A673 (cell line): ENCODE data around the gene VAV3. TPM values are rescaled to one million over a fixed set of nuclear protein-coding genes. Genes with fewer than 3 reads are reported as not detected.
"Not testable (repeated sequence)": the region's sequence is repeated elsewhere in the genome, so short reads cannot be mapped to it uniquely, and the experiment has no call there.

Experiments used
- BruUV-seq: library from RNA; stranded (reverse); fragments of 400-500 nt; replicated peaks from 2 replicates; lab custom pipeline; 2021; lab: Mats Ljungman, UMichigan
- CTCF ChIA-PET: fragments of 300-600 bp; sonication (Branson Sonifier 250); formaldehyde crosslinking; loops from one replicate; lab custom pipeline; 2022; ENCODE audit warnings: antibody characterized with exemption; lab: Charles Lee
- POLR2A ChIA-PET: fragments of 300-600 bp; sonication (Branson Sonifier 250); formaldehyde crosslinking; loops from one replicate; lab custom pipeline; 2022; ENCODE audit warnings: antibody characterized with exemption; ENCODE audit not compliant: low non-redundant PET; lab: Charles Lee
- DNase-seq: peaks from one replicate; pipeline ENCODE4 v3.0.0-alpha.2; 2015; ENCODE audit warnings: low spot score
- H3K27ac ChIP-seq: fragments of 200-600 bp; sonication (generic); 2 replicates; pipeline ENCODE4 v1.5.1; 2016; ENCODE audit warnings: mixed run types, low read depth, mild to moderate bottlenecking, mixed read lengths, antibody characterized with exemption, low read length; ENCODE audit not compliant: poor library complexity, severe bottlenecking
- H3K27me3 ChIP-seq: fragments of 200-600 bp; sonication (generic); replicated peaks from 2 replicates; pipeline ENCODE4 v1.6.1; 2017; ENCODE audit warnings: mixed run types, low read depth, mild to moderate bottlenecking, mixed read lengths, antibody characterized with exemption, low read length; ENCODE audit not compliant: insufficient read depth, poor library complexity
- H3K36me3 ChIP-seq: fragments of 200-600 bp; sonication (generic); 2 replicates; pipeline ENCODE4 v1.6.1; 2016; ENCODE audit warnings: mixed run types, mild to moderate bottlenecking, mixed read lengths, antibody characterized with exemption, low read length; ENCODE audit not compliant: insufficient read depth, poor library complexity, severe bottlenecking
- H3K4me1 ChIP-seq: fragments of 200-600 bp; sonication (generic); 2 replicates; pipeline ENCODE4 v1.6.1; 2017; ENCODE audit warnings: mixed run types, mild to moderate bottlenecking, mixed read lengths, antibody characterized with exemption, low read length; ENCODE audit not compliant: insufficient read depth, poor library complexity, severe bottlenecking
- H3K4me3 ChIP-seq: fragments of 200-600 bp; sonication (generic); 2 replicates; pipeline ENCODE4 v1.5.1; 2016; ENCODE audit warnings: low read depth, mixed run types, mild to moderate bottlenecking, mixed read lengths, low read length; ENCODE audit not compliant: poor library complexity, severe bottlenecking
- H3K9me3 ChIP-seq: fragments of 200-600 bp; sonication (generic); 2 replicates; pipeline ENCODE4 v1.6.1; 2016; ENCODE audit warnings: mixed run types, low read depth, mild to moderate bottlenecking, mixed read lengths, antibody characterized with exemption, low read length; ENCODE audit not compliant: poor library complexity, severe bottlenecking
- EZH2 ChIP-seq: fragments of 200-600 bp; sonication (generic); IDR thresholded peaks from 2 replicates; pipeline ENCODE4 v1.6.1; 2017; ENCODE audit warnings: borderline replicate concordance, low read depth, mild to moderate bottlenecking, mixed read lengths, antibody characterized with exemption, low read length; ENCODE audit not compliant: poor library complexity, severe bottlenecking
- intact Hi-C: fragments of 100-400 bp; cut with micrococcal nuclease; formaldehyde crosslinking; loops from one replicate; pipeline ENCODE4 v1.10.0; 2022; ENCODE audit not compliant: unreplicated experiment
- total RNA-seq: library from RNA; stranded (reverse); gene quantifications from 2 replicates; pipeline ENCODE4 v1.2.3, GENCODE V29; 2021
- TF ChIP-seq, protein P1 (sequence below): fragments of 300-800, 200-600 bp; sonication (generic); conservative IDR thresholded peaks from 2 replicates; pipeline ENCODE4 v1.5.1; 2017; ENCODE audit warnings: low read depth, mild to moderate bottlenecking, antibody characterized with exemption, low read length, moderate library complexity, mixed read lengths

The VAV3 gene
- total RNA-seq, 1 experiment from 2014 or later, result 0.30 TPM

DNA sequence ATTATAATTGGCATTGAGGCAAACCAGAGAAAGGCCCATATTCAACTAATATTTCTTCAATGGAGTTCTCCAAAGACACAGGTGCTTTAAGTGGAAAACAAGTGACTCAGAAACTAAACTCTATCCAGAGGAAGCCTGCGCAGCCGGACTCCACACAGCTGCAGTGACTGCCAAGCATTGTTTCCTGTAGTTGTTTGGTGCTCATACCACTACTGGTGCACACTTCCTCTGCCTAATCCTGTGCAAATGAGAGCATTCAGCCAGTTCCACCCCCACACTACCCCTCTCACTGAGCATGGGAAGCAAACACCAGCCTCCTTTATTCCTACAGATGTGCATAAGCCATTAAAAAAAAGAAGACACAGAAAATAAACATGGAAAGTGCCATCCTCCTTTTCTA lies 102.9 kb downstream of the VAV3 start:
- ChIA-PET CTCF (no interaction called here), POLR2A (no interaction called here)
- H3K36me3 ChIP-seq, result no peaks in the 10 kb centered on the region
- H3K27ac ChIP-seq, result no peak overlapping the region
- no peaks in the 10 kb centered on the region for H3K4me1 ChIP-seq
- TF ChIP-seq, protein P1, sequence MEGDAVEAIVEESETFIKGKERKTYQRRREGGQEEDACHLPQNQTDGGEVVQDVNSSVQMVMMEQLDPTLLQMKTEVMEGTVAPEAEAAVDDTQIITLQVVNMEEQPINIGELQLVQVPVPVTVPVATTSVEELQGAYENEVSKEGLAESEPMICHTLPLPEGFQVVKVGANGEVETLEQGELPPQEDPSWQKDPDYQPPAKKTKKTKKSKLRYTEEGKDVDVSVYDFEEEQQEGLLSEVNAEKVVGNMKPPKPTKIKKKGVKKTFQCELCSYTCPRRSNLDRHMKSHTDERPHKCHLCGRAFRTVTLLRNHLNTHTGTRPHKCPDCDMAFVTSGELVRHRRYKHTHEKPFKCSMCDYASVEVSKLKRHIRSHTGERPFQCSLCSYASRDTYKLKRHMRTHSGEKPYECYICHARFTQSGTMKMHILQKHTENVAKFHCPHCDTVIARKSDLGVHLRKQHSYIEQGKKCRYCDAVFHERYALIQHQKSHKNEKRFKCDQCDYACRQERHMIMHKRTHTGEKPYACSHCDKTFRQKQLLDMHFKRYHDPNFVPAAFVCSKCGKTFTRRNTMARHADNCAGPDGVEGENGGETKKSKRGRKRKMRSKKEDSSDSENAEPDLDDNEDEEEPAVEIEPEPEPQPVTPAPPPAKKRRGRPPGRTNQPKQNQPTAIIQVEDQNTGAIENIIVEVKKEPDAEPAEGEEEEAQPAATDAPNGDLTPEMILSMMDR, result no peak
- no peak for TF ChIP-seq EZH2
- DNase-seq, result peak; percentile 67
- H3K27me3 ChIP-seq, result no peaks in the 10 kb centered on the region
- intact Hi-C loops, result no loop called here
- BruUV-seq, result no TSS peak
- H3K9me3 ChIP-seq, result no peaks in the 10 kb centered on the region
- no peak overlapping the region for H3K4me3 ChIP-seq

DNA sequence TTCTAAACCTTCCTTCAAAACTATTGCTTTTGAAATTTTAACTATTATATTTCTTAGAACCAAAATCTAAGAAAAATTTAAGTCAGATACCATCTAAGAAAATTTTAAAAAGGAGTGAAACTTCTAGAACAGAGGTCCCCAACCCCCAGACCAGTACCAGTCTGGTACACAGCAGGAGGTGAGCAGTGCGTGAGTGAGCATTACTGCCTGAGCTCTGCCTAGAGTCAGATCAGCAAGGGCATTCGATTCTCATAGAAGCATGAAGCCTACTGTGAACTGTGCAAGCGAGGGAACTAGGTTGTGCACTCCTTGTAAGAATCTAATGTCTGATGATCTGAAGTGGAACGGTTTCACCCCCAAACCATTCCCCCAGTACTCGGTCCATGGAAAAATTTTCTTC lies 106.7 kb downstream of the VAV3 start:
- CTCF ChIA-PET, result no interaction called here
- no peaks in the 10 kb centered on the region for H3K9me3 ChIP-seq
- intact Hi-C loops, result no loop called here
- no peak for DNase-seq
- no peak overlapping the region for H3K27ac ChIP-seq
- H3K4me3 ChIP-seq, result no peak overlapping the region
- H3K4me1 ChIP-seq, result no peaks in the 10 kb centered on the region
- no TSS peak for BruUV-seq
- no peaks in the 10 kb centered on the region for H3K27me3 ChIP-seq
- POLR2A ChIA-PET, result no interaction called here
- TF ChIP-seq, protein P1, result no peak
- no peak for TF ChIP-seq EZH2
- H3K36me3 ChIP-seq, result no peaks in the 10 kb centered on the region

DNA sequence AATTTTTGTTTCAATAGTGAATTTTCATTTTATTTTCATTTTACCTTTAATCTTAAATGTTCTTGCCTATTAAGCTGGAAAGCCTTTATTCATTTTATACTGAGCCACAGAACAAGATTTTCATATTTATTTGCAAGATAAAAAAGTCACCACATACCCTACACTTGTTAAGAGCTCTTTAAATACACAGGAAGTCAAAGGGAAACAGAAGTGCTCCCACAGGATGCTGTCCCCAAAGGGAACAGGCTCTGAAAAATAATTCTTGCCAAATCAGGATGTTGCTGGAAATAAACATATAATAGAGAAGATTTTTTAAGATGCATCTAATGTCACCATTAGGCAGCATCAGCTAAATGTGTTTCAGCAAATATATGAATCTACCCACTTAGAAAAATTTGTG lies 113.6 kb downstream of the VAV3 start:
- Histone ChIP-seq H3K27ac (no peak overlapping the region), H3K36me3 (no peaks in the 10 kb centered on the region), H3K4me1 (no peaks in the 10 kb centered on the region), H3K9me3 (no peaks in the 10 kb centered on the region), H3K4me3 (no peak overlapping the region), H3K27me3 (no peaks in the 10 kb centered on the region)
- no TSS peak for BruUV-seq
- TF ChIP-seq, protein P1, result no peak
- TF ChIP-seq EZH2, result no peak
- no peak for DNase-seq
- intact Hi-C loops, result no loop called here
- ChIA-PET POLR2A (no interaction called here), CTCF (interaction anchor here (0.6 kb wide), 1 partner anchor 17 kb away, joined by 5 read pairs; no protein-coding TSS in a partner anchor)

DNA sequence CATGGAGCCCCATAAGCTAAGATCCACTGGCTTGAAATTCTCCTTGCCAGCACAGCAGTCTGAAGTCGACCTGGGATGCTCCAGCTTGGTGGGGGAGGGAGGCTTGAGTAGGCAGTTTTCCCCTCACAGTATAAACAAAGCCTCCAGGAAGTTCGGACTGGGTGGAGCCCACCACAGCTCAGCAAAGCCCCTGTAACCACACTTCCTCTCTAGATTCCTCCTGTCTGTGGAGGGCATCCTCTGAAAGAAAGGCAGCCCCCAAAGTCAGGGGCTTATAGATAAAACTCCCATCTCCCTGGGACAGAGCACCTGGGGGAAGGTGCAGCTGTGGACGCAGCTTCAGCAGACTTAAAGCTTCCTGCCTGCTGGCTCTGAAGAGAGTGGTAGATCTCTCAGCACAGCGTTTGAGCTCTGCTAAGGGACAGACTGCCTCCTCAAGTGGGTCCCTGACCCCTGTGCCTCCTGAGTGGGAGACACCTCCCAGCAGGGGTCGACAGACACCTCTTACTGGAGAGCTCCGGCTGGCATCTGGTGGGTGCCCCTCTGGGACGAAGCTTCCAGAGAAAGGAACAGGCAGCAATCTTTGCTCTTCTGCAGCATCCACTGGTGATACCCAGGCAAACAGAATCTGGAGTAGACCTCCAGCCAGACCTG lies 120.3 kb downstream of the VAV3 start:
- POLR2A ChIA-PET, H3K36me3 ChIP-seq, BruUV-seq, H3K27ac ChIP-seq, H3K4me1 ChIP-seq, CTCF ChIA-PET, H3K9me3 ChIP-seq, intact Hi-C loops, H3K4me3 ChIP-seq, DNase-seq: not testable (repeated sequence)
- peaks cover 15% of the 10 kb centered on the region for H3K27me3 ChIP-seq
